ENCODE results near the gene GMPPA. TPM values are rescaled to one million over a fixed set of nuclear protein-coding genes. Genes with fewer than 3 reads are reported as not detected.

Gene GMPPA
- total and polyA plus RNA-seq, 4 donors: 20.2 to 59.4 (median 43.4) TPM

DNA sequence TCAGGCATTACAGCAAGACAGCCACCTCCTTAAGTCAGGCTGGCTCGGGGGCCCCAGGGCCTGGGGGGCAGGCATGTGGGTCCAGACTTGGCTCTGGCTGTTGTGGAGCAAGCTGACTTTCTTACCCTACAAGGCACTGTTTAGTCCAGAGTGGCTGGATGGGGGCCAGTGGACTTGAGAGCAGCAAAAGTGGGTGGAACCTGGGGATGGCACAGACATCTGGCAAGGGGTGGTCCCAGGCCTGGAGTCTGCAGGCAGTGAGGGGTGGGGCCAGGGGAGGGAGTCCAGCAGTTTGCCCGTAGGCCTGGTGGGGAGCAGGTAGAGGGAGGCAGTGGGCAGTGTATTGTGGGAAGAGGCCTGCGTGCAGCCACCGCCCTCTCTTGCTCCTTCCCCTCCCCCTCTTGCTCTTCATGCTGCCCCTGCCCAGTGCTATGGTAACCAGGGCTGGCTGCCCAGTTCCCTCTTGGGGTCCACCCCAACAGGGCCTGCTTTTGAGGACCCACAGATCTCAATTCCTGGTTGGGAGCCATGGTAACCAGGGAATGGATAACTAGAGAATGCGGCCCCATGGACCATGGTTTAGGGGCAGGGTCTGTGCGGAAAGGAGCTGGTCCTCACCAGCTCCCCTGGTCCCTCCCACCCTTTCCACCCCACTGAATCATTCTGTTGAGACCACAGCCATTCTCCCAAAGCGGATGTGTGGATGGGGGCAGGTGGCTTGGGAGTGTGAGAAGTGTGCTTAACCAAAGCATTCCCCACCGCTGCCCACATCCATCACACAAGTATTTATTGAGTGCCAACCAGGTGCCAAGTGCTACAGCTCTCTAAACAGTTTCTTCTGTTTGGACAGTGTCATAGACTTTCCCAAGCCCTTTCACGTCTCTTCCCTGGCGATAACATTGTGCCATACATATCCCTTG lies 44.8 kb upstream of the GMPPA start (continued):
- no peak for TF ChIP-seq CTCF (IDR thresholded peaks at IDR 0.05; ENCODE audit: low read depth, low read length, missing input control)
- no peak for TF ChIP-seq JUND (IDR thresholded peaks at IDR 0.05)
- no peak for TF ChIP-seq EGR1 (IDR thresholded peaks at IDR 0.05; ENCODE audit: low read depth in 2 of 2)
- TF ChIP-seq GABPA (IDR thresholded peaks at IDR 0.05 in 1 of 2, conservative IDR thresholded peaks at IDR 0.05 in 1 of 2): no peak

- TF ChIP-seq FOXA1 (IDR thresholded peaks at IDR 0.05): no peak
- TF ChIP-seq RXRA (IDR thresholded peaks at IDR 0.05): no peak
- TF ChIP-seq SP1 (IDR thresholded peaks at IDR 0.05): no peak
- no peak for TF ChIP-seq JUND (IDR thresholded peaks at IDR 0.05)
- TF ChIP-seq, protein P1, sequence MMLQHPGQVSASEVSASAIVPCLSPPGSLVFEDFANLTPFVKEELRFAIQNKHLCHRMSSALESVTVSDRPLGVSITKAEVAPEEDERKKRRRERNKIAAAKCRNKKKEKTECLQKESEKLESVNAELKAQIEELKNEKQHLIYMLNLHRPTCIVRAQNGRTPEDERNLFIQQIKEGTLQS (IDR thresholded peaks at IDR 0.05): no peak
- TF ChIP-seq YY1 (IDR thresholded peaks at IDR 0.05): no peak
- no peak for TF ChIP-seq HNF4A (conservative IDR thresholded peaks at IDR 0.05)
- TF ChIP-seq CTCF (IDR thresholded peaks at IDR 0.05; ENCODE audit: low read depth, low read length, missing input control): no peak
- no peak for TF ChIP-seq RAD21 (IDR thresholded peaks at IDR 0.05)
- no peak for TF ChIP-seq MAX (IDR thresholded peaks at IDR 0.05)
- no peak for TF ChIP-seq TAF1 (conservative IDR thresholded peaks at IDR 0.05)
- TF ChIP-seq EGR1 (IDR thresholded peaks at IDR 0.05; ENCODE audit: low read depth in 2 of 2): no peak
- 81% methylated on average over 6 of the region's 6 CpGs for WGBS
- Histone ChIP-seq H3K27ac (ENCODE audit: low read depth in 1 of 2, low read length in 2 of 2) (no peak overlapping the region), H3K4me1 (ENCODE audit: control insufficient read depth in 4 of 4, insufficient read depth in 4 of 4, low read length in 3 of 4) (no peaks in the 10 kb centered on the region), H3K27me3 (ENCODE audit: control insufficient read depth in 4 of 4, insufficient read depth in 4 of 4, low read length in 3 of 4) (peaks cover 0 to 6% (median under 1%) of the 10 kb centered on the region in 4 donors), H3K9ac (ENCODE audit: low read depth in 1 of 2, low read length in 2 of 2) (no peak overlapping the region), H3K36me3 (ENCODE audit: control insufficient read depth in 4 of 4, insufficient read depth in 3 of 4, low read depth in 1 of 4, low read length in 3 of 4) (no peaks in the 10 kb centered on the region), H3K4me3 (ENCODE audit: low read depth in 1 of 3, low read length in 3 of 3) (no peak overlapping the region), H3K9me3 (ENCODE audit: control insufficient read depth in 4 of 4, low read length in 3 of 4) (no peaks in the 10 kb centered on the region)
- no peak for DNase-seq (ENCODE audit: low spot score)
Measured at GRCh38 chr2:219455581-219455980, 43.1 kb upstream of the GMPPA start.

DNA sequence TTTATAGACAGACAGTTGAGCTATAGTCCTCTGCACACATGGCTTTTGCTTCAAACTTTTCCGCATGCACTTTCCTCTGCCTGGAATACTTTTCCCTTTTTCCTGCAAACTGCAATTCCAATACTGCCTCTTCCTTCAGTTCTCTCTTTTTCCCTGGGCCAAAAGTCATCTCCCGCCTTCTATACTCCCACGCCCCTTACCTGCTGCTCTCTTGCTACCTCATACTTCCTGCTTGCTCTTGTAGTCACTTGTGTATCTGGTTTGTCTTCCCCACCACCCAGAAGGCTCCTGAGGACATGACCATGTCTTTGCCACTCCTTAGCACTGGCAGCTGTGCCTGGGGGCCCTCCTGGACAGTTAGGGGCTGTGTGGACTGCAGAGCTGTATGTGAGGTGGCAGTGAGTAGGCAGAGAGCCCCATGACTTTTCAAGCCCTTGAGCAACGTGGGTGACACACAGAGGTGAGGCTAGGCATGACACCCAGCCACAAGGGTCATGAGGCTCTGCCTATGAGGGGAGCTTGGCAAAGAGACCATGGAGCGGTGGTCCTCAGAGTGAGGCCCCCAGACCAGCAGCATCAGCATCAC lies 40.8 kb upstream of the GMPPA start:
- Histone ChIP-seq H3K4me1 (ENCODE audit: control insufficient read depth in 4 of 4, insufficient read depth in 4 of 4, low read length in 3 of 4) (no peaks in the 10 kb centered on the region), H3K9me3 (ENCODE audit: control insufficient read depth in 4 of 4, low read length in 3 of 4) (no peaks in the 10 kb centered on the region), H3K27me3 (ENCODE audit: control insufficient read depth in 4 of 4, insufficient read depth in 4 of 4, low read length in 3 of 4) (peaks cover 0 to 6% (median under 1%) of the 10 kb centered on the region in 4 donors), H3K9ac (ENCODE audit: low read depth in 1 of 2, low read length in 2 of 2) (no peak overlapping the region), H3K27ac (ENCODE audit: low read depth in 1 of 2, low read length in 2 of 2) (no peak overlapping the region), H3K4me3 (ENCODE audit: low read depth in 1 of 3, low read length in 3 of 3) (no peak overlapping the region), H3K36me3 (ENCODE audit: control insufficient read depth in 4 of 4, insufficient read depth in 3 of 4, low read depth in 1 of 4, low read length in 3 of 4) (no peaks in the 10 kb centered on the region)
- 69% methylated on average over 5 of the region's 5 CpGs for WGBS
- no peak for DNase-seq (ENCODE audit: low spot score)
- no peak for TF ChIP-seq REST (IDR thresholded peaks at IDR 0.05)
- no peak for TF ChIP-seq SP1 (IDR thresholded peaks at IDR 0.05)
- no peak for TF ChIP-seq CTCF (IDR thresholded peaks at IDR 0.05; ENCODE audit: low read depth, low read length, missing input control)
- TF ChIP-seq, protein P1 (IDR thresholded peaks at IDR 0.05): no peak
- no peak for TF ChIP-seq RXRA (IDR thresholded peaks at IDR 0.05)
- TF ChIP-seq HNF4G (IDR thresholded peaks at IDR 0.05): no peak

Data from liver (tissue), 9 donors.